ENCODE data around the gene SDR42E1. TPM values are rescaled to one million over a fixed set of nuclear protein-coding genes. Genes with fewer than 3 reads are reported as not detected.

SDR42E1 gene
- total RNA-seq, 2 experiments from 2014 or later = 7.4 to 8.2 TPM

DNA sequence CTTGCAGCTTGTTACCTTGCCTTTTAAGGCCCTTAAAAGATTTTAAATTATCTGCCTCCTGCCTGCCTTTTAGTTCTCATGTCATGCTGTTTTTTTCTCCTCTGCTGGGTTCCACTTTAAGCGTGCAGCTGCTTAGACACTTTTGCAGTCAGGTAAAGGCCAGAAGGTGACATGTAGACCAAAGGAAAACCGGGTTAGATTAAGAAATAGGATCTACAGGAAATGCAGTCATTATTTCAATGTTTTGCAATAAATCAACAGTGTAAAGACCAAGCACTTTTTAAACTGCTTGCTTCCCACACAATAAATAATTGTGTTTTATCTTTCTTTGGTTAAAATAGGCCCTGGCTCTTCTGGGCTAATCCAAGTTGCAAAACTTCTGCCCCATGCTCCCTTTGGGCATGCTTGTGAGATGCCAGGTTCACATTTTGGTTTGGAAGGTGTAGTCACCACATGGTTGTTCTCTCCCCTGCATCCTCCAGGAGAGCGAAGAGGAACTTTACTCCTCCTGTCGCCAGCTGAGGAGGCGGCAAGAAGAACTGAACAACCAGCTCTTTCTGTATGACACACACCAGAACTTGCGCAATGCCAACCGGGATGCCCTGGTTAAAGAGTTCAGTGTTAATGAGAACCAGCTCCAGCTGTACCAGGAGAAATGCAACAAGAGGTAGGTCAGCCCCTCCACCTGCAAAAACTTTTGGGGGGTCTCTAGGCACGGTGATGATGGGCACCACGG is 54.9 kb downstream of the SDR42E1 start:
- H3K27ac Mint-ChIP-seq = no peak overlapping the region
- peaks cover 5% of the 10 kb centered on the region for H3K27me3 Mint-ChIP-seq
- POLR2A ChIA-PET = no interaction called here
- no peaks in the 10 kb centered on the region for H3K36me3 Mint-ChIP-seq (ENCODE audit: low read depth)
- DNase-seq = peak; percentile 11
- CTCF ChIA-PET = interaction anchor here (0.7 kb wide), 1 partner anchor 238 kb away, joined by 3 read pairs; no protein-coding TSS in a partner anchor
- H3K4me3 Mint-ChIP-seq = no peak overlapping the region
- no peaks in the 10 kb centered on the region for H3K4me1 Mint-ChIP-seq
- no peak for ATAC-seq
- intact Hi-C loops (cut with DNase I, micrococcal nuclease) = no loop called here
- peaks cover 3% of the 10 kb centered on the region for H3K9me3 Mint-ChIP-seq (ENCODE audit: low read depth)

DNA sequence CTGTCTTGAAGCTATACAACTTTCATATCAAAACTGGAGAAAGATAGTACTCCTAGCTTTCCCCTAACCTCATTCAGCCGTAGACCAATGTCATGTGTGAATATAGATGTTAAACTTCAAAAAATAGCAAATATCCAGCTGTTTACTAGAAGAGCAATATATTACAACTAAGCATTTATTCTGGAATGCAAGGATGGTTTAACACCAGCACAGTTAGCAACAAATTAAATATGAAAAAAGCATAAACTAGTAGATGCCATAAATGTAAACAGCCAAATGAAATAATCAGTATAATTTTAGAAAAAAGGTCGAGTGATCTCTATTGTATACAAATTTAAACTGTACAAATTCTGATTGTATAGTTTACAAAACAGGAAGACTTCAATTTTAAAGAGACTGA is 59.7 kb downstream of the SDR42E1 start:
- no peak overlapping the region for H3K27ac Mint-ChIP-seq
- no peaks in the 10 kb centered on the region for H3K36me3 Mint-ChIP-seq (ENCODE audit: low read depth)
- POLR2A ChIA-PET = no interaction called here
- peaks cover 4% of the 10 kb centered on the region for H3K9me3 Mint-ChIP-seq (ENCODE audit: low read depth)
- no peak overlapping the region for H3K4me3 Mint-ChIP-seq
- CTCF ChIA-PET = interaction anchor here (0.8 to 1.2 kb wide), 2 partner anchors 11 to 744 kb away, joined by 3 to 4 read pairs; no protein-coding TSS in a partner anchor
- H3K4me1 Mint-ChIP-seq = no peaks in the 10 kb centered on the region
- intact Hi-C loops (cut with DNase I, micrococcal nuclease) = no loop called here
- no peak for DNase-seq
- ATAC-seq = no peak
- peaks cover 5% of the 10 kb centered on the region for H3K27me3 Mint-ChIP-seq

DNA sequence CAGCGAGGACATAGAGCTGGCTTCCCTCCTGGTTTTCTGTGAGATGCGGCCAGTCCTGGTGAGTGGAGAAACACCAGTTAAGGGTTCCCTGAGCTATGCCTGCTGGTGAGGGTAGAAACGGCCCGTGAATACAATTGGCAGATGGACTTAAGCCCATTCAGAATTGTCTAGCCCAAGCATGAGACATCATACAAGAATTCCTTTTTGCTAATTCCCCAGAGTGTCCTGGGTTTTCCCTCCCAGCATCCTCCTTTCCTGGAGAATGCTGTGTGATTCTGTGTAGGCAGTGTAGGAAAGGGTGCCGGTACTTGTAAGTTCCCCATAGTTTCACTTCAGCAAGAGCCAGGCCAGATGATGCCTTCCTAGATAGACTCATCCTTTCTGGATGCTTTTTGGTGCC is 65.1 kb downstream of the SDR42E1 start:
- DNase-seq = no peak
- Mint-ChIP-seq H3K36me3 (ENCODE audit: low read depth) (no peaks in the 10 kb centered on the region), H3K27ac (no peak overlapping the region), H3K4me3 (no peak overlapping the region), H3K27me3 (no peaks in the 10 kb centered on the region), H3K4me1 (no peaks in the 10 kb centered on the region), H3K9me3 (ENCODE audit: low read depth) (no peaks in the 10 kb centered on the region)
- POLR2A ChIA-PET = no interaction called here
- no peak for ATAC-seq
- CTCF ChIA-PET = interaction anchor here (0.5 to 1.1 kb wide), 2 partner anchors 318 to 1948 kb away, joined by 3 read pairs; no protein-coding TSS in a partner anchor
- intact Hi-C loops (cut with DNase I, micrococcal nuclease) = no loop called here

DNA sequence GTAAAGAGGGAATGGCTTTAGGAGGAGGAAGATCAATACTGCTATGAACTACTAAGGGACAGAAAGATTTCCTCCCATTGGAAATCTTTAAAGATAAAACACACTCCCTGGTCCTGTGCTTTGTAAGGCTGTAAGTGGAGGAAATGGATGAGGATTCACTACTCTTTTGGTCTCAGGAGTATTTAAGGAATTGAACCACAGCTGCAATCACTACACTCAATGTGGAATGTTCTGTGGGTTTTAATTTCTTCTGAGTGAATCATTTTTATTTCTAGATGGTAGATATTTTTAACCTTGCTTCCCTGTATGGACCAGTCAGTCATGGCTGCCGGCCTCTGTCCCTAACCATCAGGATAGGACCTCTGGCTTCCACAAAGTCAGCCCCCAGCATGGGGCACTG is 65.6 kb downstream of the SDR42E1 start:
- intact Hi-C loops (cut with DNase I, micrococcal nuclease) = no loop called here
- no peak overlapping the region for H3K4me3 Mint-ChIP-seq
- no peak for ATAC-seq
- no peaks in the 10 kb centered on the region for H3K36me3 Mint-ChIP-seq (ENCODE audit: low read depth)
- H3K4me1 Mint-ChIP-seq = no peaks in the 10 kb centered on the region
- no peaks in the 10 kb centered on the region for H3K9me3 Mint-ChIP-seq (ENCODE audit: low read depth)
- ChIA-PET POLR2A (no interaction called here), CTCF (no interaction called here)
- DNase-seq = no peak
- no peak overlapping the region for H3K27ac Mint-ChIP-seq
- H3K27me3 Mint-ChIP-seq = no peaks in the 10 kb centered on the region

DNA sequence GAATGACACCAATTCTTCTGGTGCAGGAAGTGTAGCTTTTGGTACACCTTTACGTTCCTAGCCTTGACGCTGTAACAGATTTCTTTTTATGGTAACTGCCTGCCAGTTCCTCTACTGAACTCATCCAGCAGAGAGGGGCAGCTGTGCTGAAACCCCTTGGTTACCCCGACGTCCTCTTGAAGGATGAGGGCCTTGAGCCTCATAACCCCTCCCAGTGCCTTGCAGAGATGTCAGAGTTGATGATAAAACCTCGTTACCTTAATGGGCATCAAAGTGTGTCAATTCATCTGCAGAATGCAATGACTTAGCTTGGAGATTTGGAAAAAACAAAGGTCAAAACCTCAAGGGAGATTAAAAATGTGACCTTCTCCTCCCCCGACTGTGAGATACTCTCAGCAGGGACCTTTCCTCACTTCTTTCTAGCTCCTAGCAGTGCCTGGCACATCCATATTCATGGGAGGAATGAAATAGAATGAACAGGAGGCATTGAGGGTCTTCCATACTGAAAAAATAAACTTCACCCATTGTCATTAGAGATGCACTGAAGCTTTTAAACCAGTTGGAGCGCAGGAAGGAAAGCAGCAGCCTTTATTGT is 69.2 kb downstream of the SDR42E1 start:
- no peak overlapping the region for H3K27ac Mint-ChIP-seq
- ChIA-PET CTCF (interaction anchor here (0.5 to 1.7 kb wide), 6 partner anchors 19 to 402 kb away, joined by 3 to 4 read pairs (median 3); no protein-coding TSS in a partner anchor), POLR2A (interaction anchor here (0.7 kb wide), 1 partner anchor 854 kb away, joined by 3 read pairs; no protein-coding TSS in a partner anchor)
- no peaks in the 10 kb centered on the region for H3K36me3 Mint-ChIP-seq (ENCODE audit: low read depth)
- H3K9me3 Mint-ChIP-seq (ENCODE audit: low read depth) = no peaks in the 10 kb centered on the region
- intact Hi-C loops (cut with DNase I, micrococcal nuclease) = loop anchor here (5.0 kb wide), 2 partner anchors 115 to 120 kb away; no protein-coding TSS in a partner anchor
- DNase-seq (no peak), ATAC-seq (no peak)
- H3K27me3 Mint-ChIP-seq = no peaks in the 10 kb centered on the region
- H3K4me1 Mint-ChIP-seq = no peaks in the 10 kb centered on the region
- no peak overlapping the region for H3K4me3 Mint-ChIP-seq

DNA sequence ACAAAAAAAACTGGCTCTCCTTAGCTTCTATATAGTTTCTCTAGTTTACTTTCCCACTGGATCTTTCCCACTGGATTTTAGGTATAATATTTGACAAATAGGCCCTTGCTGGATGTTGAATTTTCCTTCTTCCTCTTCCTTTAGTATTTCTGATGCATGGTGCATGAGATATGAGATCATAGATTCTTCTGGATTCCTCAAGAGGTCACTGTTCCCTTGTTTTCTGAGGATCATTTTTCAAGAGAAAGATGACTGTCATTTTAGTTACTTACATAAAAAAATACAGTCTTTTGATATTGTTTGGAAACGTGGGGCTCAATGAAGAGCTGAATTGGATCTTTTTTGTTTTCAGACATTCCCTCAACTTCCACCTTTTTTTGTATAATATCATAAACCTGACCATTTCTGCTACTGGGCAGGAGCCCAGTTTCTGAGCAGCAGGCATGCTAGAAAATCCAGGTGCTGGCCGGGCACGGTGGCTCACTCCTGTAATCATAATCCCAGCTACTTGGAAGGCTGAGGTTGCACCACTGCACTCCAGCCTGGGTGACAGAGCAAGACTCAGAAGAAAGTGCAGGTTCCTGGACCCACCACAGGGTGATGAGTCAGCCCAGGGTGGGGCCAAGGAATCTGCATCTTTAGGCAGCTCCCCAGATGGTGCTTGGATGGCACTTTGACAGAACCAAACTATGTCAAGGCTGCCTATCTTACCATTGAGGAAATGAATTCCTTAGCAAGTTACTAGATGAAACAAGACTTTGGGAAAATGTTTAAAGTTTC is 70.3 kb downstream of the SDR42E1 start:
- intact Hi-C loops (cut with DNase I, micrococcal nuclease) = loop anchor here (1.0 to 5.0 kb wide), 4 partner anchors 116 to 290 kb away; no protein-coding TSS in a partner anchor
- H3K9me3 Mint-ChIP-seq (ENCODE audit: low read depth) = no peaks in the 10 kb centered on the region
- H3K4me3 Mint-ChIP-seq = no peak overlapping the region
- H3K36me3 Mint-ChIP-seq (ENCODE audit: low read depth) = no peaks in the 10 kb centered on the region
- H3K27me3 Mint-ChIP-seq = no peaks in the 10 kb centered on the region
- ChIA-PET POLR2A (no interaction called here), CTCF (interaction anchor here (0.7 to 3.7 kb wide), 10 partner anchors 8 to 1347 kb away, joined by 3 to 20 read pairs (median 3); no protein-coding TSS in a partner anchor)
- peak; percentile 29 for DNase-seq
- no peak for ATAC-seq
- H3K27ac Mint-ChIP-seq = no peak overlapping the region
- no peaks in the 10 kb centered on the region for H3K4me1 Mint-ChIP-seq

DNA sequence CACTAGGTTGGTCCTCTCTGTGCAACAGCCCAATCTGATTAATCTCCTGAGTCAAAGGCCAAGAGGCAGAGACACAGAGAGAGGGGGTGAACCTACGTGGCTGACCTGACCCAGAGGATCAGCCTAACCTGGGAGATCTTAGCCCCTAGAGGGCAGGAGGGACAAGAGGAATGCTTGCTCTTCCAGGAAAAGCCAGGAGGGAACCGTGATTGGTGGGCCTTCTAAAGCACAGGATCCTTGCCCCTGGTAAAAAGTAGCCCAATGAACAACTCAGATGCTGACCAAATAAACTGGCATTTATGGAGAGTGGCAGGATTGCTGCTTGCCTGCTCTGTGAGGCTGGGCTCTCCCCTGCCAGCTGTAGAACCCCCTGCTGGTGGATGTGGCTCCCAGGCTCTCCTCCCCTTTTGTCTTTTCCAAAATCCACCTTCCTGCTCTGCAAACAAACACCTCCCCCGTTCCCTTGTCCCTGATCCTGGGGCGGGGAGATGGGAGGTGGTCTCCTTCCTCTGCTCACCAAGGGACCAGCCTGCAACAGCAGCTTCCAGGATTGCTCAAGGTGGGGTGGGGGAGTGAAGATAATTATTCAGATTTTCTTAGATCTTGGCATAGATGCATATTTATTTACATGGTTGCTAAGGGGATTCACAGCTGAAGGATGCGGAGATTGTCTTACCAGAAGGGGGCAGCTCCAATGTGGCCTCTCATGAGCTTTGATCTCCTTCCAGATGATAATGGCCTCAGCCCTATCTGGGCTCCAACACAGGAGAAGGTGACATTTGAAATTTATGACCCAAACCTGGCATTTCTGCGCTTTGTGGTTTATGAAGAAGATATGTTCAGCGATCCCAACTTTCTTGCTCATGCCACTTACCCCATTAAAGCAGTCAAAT is 71.9 kb downstream of the SDR42E1 start:
- ATAC-seq (no peak), DNase-seq (no peak)
- H3K27me3 Mint-ChIP-seq = no peaks in the 10 kb centered on the region
- ChIA-PET CTCF (interaction anchor here (0.5 to 3.7 kb wide), 4 partner anchors 50 to 291 kb away, joined by 3 to 20 read pairs (median 3); no protein-coding TSS in a partner anchor), POLR2A (no interaction called here)
- no peak overlapping the region for H3K4me3 Mint-ChIP-seq
- intact Hi-C loops (cut with DNase I, micrococcal nuclease) = loop anchor here (2.0 to 5.0 kb wide), 3 partner anchors 118 to 291 kb away; no protein-coding TSS in a partner anchor
- H3K36me3 Mint-ChIP-seq (ENCODE audit: low read depth) = no peaks in the 10 kb centered on the region
- no peak overlapping the region for H3K27ac Mint-ChIP-seq
- no peaks in the 10 kb centered on the region for H3K9me3 Mint-ChIP-seq (ENCODE audit: low read depth)
- no peaks in the 10 kb centered on the region for H3K4me1 Mint-ChIP-seq

Other genes starting within 250 kb of the SDR42E1 start
- 1 to 10 TPM; 7.0 to 7.6 TPM for gene PLCG2, start 232.2 kb downstream of the SDR42E1 start, total RNA-seq
- gene HSD17B2, start 23.8 kb upstream of the SDR42E1 start, total RNA-seq = not detected
- 10 to 100 TPM; 48.0 to 48.7 TPM for gene MPHOSPH6, start 158.8 kb upstream of the SDR42E1 start, total RNA-seq